IMR-90 (cell line): ENCODE results near the gene OR8G1. TPM values are rescaled to one million over a fixed set of nuclear protein-coding genes. Genes with fewer than 3 reads are reported as not detected.

Experiments used
- polyA plus RNA-seq, 3 experiments: library from polyadenylated mRNA; depleted of rRNA; stranded (reverse); fragments of >200 nt; gene quantifications; 2 replicates each; pipeline ENCODE4 v1.2.3, GENCODE V29; 2012; ENCODE audit warnings: low replicate concordance in 1 of 3
- total RNA-seq: library from RNA; depleted of rRNA; stranded (reverse); fragments of >200 nt; gene quantifications from 2 replicates; pipeline ENCODE4 v1.2.3, GENCODE V29; 2012; rRNA removed

Gene OR8G1
- total and polyA plus RNA-seq, 2 of the 4 experiments (the other 2 are of a cell fraction): not detected

Other genes starting within 250 kb of the OR8G1 start
- not detected in 2 replicates for gene OR10G6, start 245.9 kb upstream of the OR8G1 start, total RNA-seq
- gene OR10G6, start 245.9 kb upstream of the OR8G1 start, polyA plus RNA-seq (2012; rRNA removed): not detected in 2 replicates
- not detected in 2 replicates for gene OR10G4, start 228.1 kb upstream of the OR8G1 start, total RNA-seq
- not detected in 2 replicates for gene OR10G4, start 228.1 kb upstream of the OR8G1 start, polyA plus RNA-seq (2012; rRNA removed)
- not detected in 2 replicates for gene OR10G9, start 218.1 kb upstream of the OR8G1 start, total RNA-seq
- gene OR10G9, start 218.1 kb upstream of the OR8G1 start, polyA plus RNA-seq (2012; rRNA removed): not detected in 2 replicates
- gene OR10G8, start 214.3 kb upstream of the OR8G1 start, total RNA-seq: not detected in 2 replicates
- gene OR10G8, start 214.3 kb upstream of the OR8G1 start, polyA plus RNA-seq (2012; rRNA removed): not detected in 2 replicates
- gene OR10G7, start 199.8 kb upstream of the OR8G1 start, total RNA-seq: not detected in 2 replicates
- not detected in 2 replicates for gene OR10G7, start 199.8 kb upstream of the OR8G1 start, polyA plus RNA-seq (2012; rRNA removed)
- gene VWA5A, start 125.6 kb upstream of the OR8G1 start, total RNA-seq: 4.7 and 5.6 TPM in 2 replicates
- 4.7 and 6.8 TPM in 2 replicates for gene VWA5A, start 125.6 kb upstream of the OR8G1 start, polyA plus RNA-seq (2012; rRNA removed)
- not detected in 2 replicates for gene OR10D3, start 57.8 kb upstream of the OR8G1 start, total RNA-seq
- not detected in 2 replicates for gene OR10D3, start 57.8 kb upstream of the OR8G1 start, polyA plus RNA-seq (2012; rRNA removed)
- gene OR8G5, start 15.3 kb downstream of the OR8G1 start, total RNA-seq: not detected in 2 replicates
- not detected in 2 replicates for gene OR8G5, start 15.3 kb downstream of the OR8G1 start, polyA plus RNA-seq (2012; rRNA removed)
- not detected in 2 replicates for gene OR8D1, start 72.9 kb downstream of the OR8G1 start, total RNA-seq
- not detected in 2 replicates for gene OR8D1, start 72.9 kb downstream of the OR8G1 start, polyA plus RNA-seq (2012; rRNA removed)
- not detected in 2 replicates for gene OR8D2, start 79.1 kb downstream of the OR8G1 start, total RNA-seq
- not detected in 2 replicates for gene OR8D2, start 79.1 kb downstream of the OR8G1 start, polyA plus RNA-seq (2012; rRNA removed)
- gene OR8B2, start 143.4 kb downstream of the OR8G1 start, total RNA-seq: not detected in 2 replicates
- not detected in 2 replicates for gene OR8B2, start 143.4 kb downstream of the OR8G1 start, polyA plus RNA-seq (2012; rRNA removed)
- gene OR8B3, start 157.9 kb downstream of the OR8G1 start, total RNA-seq: not detected in 2 replicates
- not detected in 2 replicates for gene OR8B3, start 157.9 kb downstream of the OR8G1 start, polyA plus RNA-seq (2012; rRNA removed)
- gene OR8B4, start 183.8 kb downstream of the OR8G1 start, total RNA-seq: not detected in 2 replicates
- not detected in 2 replicates for gene OR8B4, start 183.8 kb downstream of the OR8G1 start, polyA plus RNA-seq (2012; rRNA removed)
- not detected in 2 replicates for gene OR8B8, start 204.6 kb downstream of the OR8G1 start, total RNA-seq
- gene OR8B8, start 204.6 kb downstream of the OR8G1 start, polyA plus RNA-seq (2012; rRNA removed): not detected in 2 replicates